Large intestine (tissue), 3 donors: ENCODE measurements around the gene RBM17. TPM values are rescaled to one million over a fixed set of nuclear protein-coding genes. Genes with fewer than 3 reads are reported as not detected.

ENCODE experiments used
- DNase-seq, 2 donors: peaks; one replicate each; pipeline versions ENCODE4 v3.0.0 to v3.0.0-alpha.2; 2013
- H3K27ac ChIP-seq: one replicate; pipeline ENCODE4 v1.5.1; 2013; ENCODE audit warnings: low read length
- H3K27me3 ChIP-seq: 2 replicates; pipeline ENCODE4 v1.6.1; 2013; ENCODE audit warnings: low read length; ENCODE audit not compliant: control insufficient read depth, insufficient read depth
- H3K36me3 ChIP-seq: 2 replicates; pipeline ENCODE4 v1.6.1; 2013; ENCODE audit warnings: low read length; ENCODE audit not compliant: control insufficient read depth, insufficient read depth
- H3K4me1 ChIP-seq: one replicate; pipeline ENCODE4 v1.6.1; 2013; ENCODE audit warnings: low read length; ENCODE audit not compliant: control insufficient read depth, insufficient read depth
- H3K4me3 ChIP-seq: one replicate; pipeline ENCODE4 v1.5.1; 2013; ENCODE audit warnings: low read length
- H3K9me3 ChIP-seq: one replicate; pipeline ENCODE4 v1.6.1; 2013; ENCODE audit warnings: mild to moderate bottlenecking, low read depth, low read length, moderate library complexity; ENCODE audit not compliant: control insufficient read depth
- WGBS: methylation state at CpG from one replicate; pipeline ENCODE4 v1.1.5; 2013; ENCODE audit warnings: low lambda C conversion rate; ENCODE audit not compliant: insufficient coverage; 5-methylcytosine and 5-hydroxymethylcytosine counted together
- polyA plus RNA-seq: library from polyadenylated mRNA; unstranded; fragments of 120-200 nt; gene quantifications from one replicate; pipeline ENCODE4 v1.2.1, GENCODE V29; 2013

Gene RBM17
- polyA plus RNA-seq, 1 donor = 125 TPM

DNA sequence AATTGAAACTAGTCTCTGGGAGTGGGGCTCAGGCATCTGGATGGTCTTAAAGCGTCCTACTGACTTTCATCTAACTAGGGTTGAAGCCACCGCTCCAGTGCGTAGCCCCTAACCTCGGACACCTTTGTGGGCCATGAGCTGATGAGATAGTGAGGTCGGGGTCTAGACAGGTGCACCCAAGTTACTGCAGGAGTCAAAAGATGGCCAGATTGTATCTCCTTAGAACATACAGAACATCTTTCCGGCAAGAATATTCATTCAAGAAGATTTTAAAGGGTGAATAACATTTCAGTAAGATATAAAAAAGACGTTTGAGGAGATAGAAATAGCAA, 20.6 kb downstream of the RBM17 start:
- DNase-seq = no peak
- H3K9me3 ChIP-seq = no peaks in the 10 kb centered on the region
- H3K27ac ChIP-seq = no peak overlapping the region
- H3K36me3 ChIP-seq = peaks cover 79% of the 10 kb centered on the region
- 83% methylated on average over 1 of the region's 7 CpGs for WGBS
- no peaks in the 10 kb centered on the region for H3K4me1 ChIP-seq
- no peak overlapping the region for H3K4me3 ChIP-seq
- no peaks in the 10 kb centered on the region for H3K27me3 ChIP-seq

DNA sequence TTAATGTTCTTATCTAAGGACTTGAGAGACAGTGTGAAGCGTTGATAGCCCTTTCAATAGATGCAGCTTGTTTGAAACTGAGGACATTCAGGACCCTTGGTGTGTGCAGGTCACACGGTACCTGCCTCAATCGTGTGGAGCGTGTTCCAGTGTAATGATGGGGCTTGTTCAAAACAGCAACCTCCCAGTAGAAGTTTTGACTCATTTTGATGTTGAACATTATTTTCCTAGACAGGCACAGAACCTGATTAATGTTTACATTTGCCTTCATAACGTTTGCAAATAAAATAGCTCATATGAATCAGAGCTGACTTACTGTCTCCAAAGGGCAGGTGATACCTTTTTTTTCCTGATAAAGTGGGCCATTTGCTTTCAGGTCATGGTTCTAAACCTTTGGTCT, 21.3 kb downstream of the RBM17 start:
- no peak overlapping the region for H3K27ac ChIP-seq
- H3K36me3 ChIP-seq = peaks cover 82% of the 10 kb centered on the region
- no peaks in the 10 kb centered on the region for H3K27me3 ChIP-seq
- H3K4me3 ChIP-seq = no peak overlapping the region
- no peak for DNase-seq
- no peaks in the 10 kb centered on the region for H3K4me1 ChIP-seq
- 83% methylated on average over 1 of the region's 5 CpGs for WGBS
- no peaks in the 10 kb centered on the region for H3K9me3 ChIP-seq

DNA sequence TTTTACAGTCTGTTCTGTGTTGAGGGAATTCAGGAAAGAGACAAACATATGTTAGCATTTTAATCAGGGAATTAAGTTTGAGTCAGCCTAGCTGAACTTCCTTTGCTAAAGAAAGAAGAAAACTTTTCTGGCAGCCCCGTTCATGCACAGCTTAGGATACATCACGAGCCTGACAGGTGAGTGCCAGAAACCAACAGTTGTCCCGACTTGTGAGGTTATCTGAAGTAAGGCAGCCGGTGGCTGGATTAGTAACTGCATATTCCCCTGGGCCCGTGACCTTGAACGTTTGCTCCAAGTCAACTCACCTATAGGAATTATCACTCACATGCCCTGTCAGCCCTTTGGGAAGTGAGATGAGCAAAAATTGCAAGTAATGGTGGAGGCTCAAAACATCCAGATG, 24.1 kb downstream of the RBM17 start:
- H3K4me3 ChIP-seq = no peak overlapping the region
- H3K9me3 ChIP-seq = no peaks in the 10 kb centered on the region
- H3K27me3 ChIP-seq = no peaks in the 10 kb centered on the region
- H3K27ac ChIP-seq = no peak overlapping the region
- DNase-seq = no peak
- 100% methylated on average over 1 of the region's 6 CpGs for WGBS
- H3K36me3 ChIP-seq = peaks cover 75% of the 10 kb centered on the region
- no peaks in the 10 kb centered on the region for H3K4me1 ChIP-seq

DNA sequence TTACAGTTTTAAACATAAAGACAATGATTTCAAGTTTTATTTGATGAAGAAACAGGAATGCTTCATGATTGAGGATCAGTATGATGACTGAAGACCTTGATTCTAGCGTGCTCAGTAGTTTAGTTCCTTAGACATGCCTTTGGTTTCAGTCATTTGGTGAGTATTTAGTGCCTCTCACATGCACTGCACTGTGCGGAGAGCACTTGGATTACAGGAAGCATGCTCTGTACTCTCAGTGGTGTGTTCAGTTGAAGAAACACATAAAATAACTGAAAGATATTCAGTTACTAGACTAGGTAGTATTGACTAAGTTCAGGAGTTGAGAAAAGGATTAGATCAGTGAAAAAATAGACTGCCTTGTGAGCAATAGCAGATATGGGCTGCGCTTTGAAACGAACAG, 25.5 kb downstream of the RBM17 start:
- Histone ChIP-seq H3K4me1 (no peaks in the 10 kb centered on the region), H3K9me3 (no peaks in the 10 kb centered on the region), H3K36me3 (peaks cover 64% of the 10 kb centered on the region), H3K4me3 (no peak overlapping the region), H3K27ac (no peak overlapping the region), H3K27me3 (no peaks in the 10 kb centered on the region)
- DNase-seq = no peak
- WGBS = 100% methylated on average over 2 of the region's 4 CpGs

DNA sequence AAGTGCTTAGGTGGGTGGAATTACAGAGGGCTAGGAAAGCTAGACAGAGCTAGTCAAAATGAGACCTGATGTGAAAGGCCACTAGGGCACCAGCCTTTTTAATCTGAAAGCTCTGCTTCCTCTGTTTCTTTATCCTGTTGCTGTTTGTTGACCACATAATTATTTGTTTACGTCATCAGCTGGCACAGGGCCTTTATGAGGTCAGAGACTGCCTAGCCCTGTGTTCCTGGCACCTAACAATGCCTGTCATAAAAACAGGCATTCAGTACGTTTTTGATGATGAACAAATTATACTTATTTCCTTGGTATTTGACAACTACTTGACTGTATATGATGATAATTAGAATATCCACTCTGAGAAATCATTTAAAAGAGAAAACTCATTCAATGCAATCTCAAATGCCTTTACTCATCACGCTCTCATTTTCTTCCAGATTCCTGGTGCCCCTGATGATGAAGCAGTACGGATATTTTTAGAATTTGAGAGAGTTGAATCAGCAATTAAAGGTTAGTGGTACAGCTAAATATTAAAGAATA, 26.0 kb downstream of the RBM17 start:
- no peak for DNase-seq
- H3K36me3 ChIP-seq = peaks cover 59% of the 10 kb centered on the region
- H3K27ac ChIP-seq = no peak overlapping the region

DNA sequence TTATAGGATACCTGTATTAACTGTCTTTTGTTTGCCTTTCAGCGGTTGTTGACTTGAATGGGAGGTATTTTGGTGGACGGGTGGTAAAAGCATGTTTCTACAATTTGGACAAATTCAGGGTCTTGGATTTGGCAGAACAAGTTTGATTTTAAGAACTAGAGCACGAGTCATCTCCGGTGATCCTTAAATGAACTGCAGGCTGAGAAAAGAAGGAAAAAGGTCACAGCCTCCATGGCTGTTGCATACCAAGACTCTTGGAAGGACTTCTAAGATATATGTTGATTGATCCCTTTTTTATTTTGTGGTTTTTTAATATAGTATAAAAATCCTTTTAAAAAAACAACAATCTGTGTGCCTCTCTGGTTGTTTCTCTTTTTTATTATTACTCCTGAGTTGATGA, 26.6 kb downstream of the RBM17 start:
- H3K4me1 ChIP-seq = no peaks in the 10 kb centered on the region
- no peaks in the 10 kb centered on the region for H3K27me3 ChIP-seq
- no peak for DNase-seq
- no peaks in the 10 kb centered on the region for H3K9me3 ChIP-seq
- no peak overlapping the region for H3K4me3 ChIP-seq
- no CpG with 5 or more reads among the region's 4 CpGs for WGBS
- H3K36me3 ChIP-seq = peaks cover 53% of the 10 kb centered on the region
- H3K27ac ChIP-seq = no peak overlapping the region

More for the DNA sequence above, 26.0 kb downstream of the RBM17 start:
- Histone ChIP-seq H3K4me1 (no peaks in the 10 kb centered on the region), H3K27me3 (no peaks in the 10 kb centered on the region), H3K4me3 (no peak overlapping the region), H3K9me3 (no peaks in the 10 kb centered on the region)
- 100% methylated on average over 2 of the region's 4 CpGs for WGBS

DNA sequence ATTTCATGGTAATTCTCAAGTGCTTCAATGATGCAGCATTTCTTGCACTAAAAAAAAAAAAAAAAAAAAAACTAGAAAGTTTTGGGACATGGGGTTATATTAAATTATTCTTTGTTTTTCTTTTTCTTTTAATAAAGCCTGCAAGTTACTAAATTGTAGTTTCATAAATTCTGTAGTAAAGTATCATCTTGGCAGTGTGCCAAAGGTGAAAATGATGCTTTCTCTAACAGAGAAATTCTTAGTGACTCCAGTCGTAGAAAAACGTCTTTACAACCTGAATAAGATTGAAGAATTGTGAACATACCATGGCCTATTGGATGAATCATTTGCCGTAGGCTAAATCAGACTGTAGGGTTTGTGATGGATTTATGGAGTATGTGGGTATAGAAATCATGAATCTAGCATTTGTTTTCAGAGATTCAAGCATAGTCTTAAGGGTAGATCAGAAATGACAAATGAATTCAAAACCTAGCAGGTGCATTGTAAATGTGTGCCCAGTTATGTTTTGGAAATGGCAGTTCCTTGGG, 27.1 kb downstream of the RBM17 start:
- DNase-seq = no peak
- H3K27ac ChIP-seq = no peak overlapping the region
- whole genome bisulfite sequencing = no CpG with 5 or more reads among the region's 3 CpGs
- no peaks in the 10 kb centered on the region for H3K9me3 ChIP-seq
- peaks cover 48% of the 10 kb centered on the region for H3K36me3 ChIP-seq
- H3K27me3 ChIP-seq = no peaks in the 10 kb centered on the region
- no peaks in the 10 kb centered on the region for H3K4me1 ChIP-seq
- H3K4me3 ChIP-seq = no peak overlapping the region

DNA sequence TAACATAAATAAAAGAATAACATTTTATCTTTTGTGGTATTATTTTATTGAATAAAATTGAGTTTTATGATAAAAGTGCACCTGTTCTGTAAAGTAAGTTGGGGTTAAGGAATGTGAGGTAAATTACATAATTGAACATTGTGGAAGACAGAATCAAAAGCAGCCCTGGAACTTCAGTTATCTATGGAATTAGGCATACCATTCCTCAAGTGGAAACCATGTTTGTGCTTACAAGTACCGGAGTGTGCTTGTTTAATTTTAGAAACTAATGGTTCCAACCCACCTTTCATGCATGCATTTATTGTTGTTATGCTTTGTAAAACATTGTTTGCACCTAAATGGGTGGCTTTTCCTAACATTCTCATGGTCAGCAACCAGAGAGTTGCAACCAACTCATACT, 28.0 kb downstream of the RBM17 start:
- no peaks in the 10 kb centered on the region for H3K9me3 ChIP-seq
- no CpG with 5 or more reads among the region's 1 CpG for WGBS
- no peaks in the 10 kb centered on the region for H3K27me3 ChIP-seq
- no peak overlapping the region for H3K27ac ChIP-seq
- no peak overlapping the region for H3K4me3 ChIP-seq
- peaks cover 41% of the 10 kb centered on the region for H3K36me3 ChIP-seq
- H3K4me1 ChIP-seq = no peaks in the 10 kb centered on the region
- no peak for DNase-seq

DNA sequence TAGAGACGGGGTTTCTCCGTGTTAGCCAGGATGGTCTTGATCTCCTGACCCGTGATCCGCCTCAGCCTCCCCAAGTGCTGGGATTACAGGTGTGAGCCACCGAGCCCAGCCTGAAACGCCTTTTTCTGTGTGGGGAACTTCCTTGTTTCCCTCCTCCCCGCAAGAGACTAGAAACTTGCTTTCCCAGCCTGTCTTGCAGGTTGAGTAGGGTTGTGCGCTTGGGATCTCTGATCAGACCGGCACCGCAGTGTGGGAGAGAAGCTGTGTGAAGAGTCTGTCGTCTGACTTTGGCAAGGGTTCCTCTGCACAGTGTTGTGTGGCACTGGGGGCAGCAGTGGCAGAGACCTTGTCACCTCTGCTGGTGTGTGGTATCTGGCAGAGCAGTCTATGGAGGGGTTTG, 28.9 kb downstream of the RBM17 start:
- no peaks in the 10 kb centered on the region for H3K4me1 ChIP-seq
- H3K4me3 ChIP-seq = no peak overlapping the region
- no peak for DNase-seq
- H3K9me3 ChIP-seq = no peaks in the 10 kb centered on the region
- no peaks in the 10 kb centered on the region for H3K27me3 ChIP-seq
- no CpG with 5 or more reads among the region's 11 CpGs for WGBS
- H3K36me3 ChIP-seq = peaks cover 32% of the 10 kb centered on the region
- no peak overlapping the region for H3K27ac ChIP-seq

DNA sequence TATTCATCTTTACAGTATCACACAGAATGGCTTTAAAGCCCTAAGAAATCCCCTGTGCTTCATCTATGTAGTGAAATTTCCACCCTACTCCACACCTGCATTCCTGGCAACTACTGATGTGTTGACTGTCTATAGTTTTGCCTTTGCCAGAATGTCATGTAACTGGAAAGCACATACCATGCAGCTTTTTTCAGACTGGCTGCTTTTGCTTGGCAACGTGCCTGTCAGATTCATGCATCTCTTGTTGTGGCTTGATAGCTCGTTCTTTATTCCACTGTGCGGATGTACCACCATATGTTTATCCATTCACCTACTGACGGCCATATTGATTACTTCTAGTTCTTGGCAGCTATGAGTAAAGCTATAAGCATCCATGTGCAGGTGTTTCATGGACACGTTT, 30.6 kb downstream of the RBM17 start:
- Histone ChIP-seq H3K27ac (no peak overlapping the region), H3K36me3 (peaks cover 16% of the 10 kb centered on the region), H3K4me3 (no peak overlapping the region), H3K27me3 (no peaks in the 10 kb centered on the region), H3K9me3 (no peaks in the 10 kb centered on the region), H3K4me1 (no peaks in the 10 kb centered on the region)
- no peak for DNase-seq
- no CpG with 5 or more reads among the region's 5 CpGs for WGBS

DNA sequence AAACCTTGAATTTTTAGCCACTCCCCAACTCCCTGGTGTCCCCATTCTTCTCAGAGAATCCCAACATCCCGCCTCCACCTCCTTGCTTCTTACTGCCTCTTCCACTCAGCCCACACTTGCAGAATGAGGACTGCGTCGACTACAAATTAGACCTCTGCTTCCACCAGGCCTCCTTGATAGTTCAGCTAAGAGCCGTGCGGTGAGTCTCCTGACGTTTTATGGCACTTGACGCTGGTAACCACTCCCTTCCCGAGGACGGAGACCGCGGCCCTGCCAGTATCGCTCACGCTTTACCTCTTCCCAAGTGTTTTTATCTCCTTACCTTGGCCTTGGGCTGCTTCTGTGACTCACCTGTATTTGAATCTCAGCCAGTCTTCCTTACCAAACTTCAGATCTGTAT, 31.1 kb downstream of the RBM17 start:
- no CpG with 5 or more reads among the region's 13 CpGs for WGBS
- peak; percentile 76 to 87 for DNase-seq

More for the DNA sequence above, 31.1 kb downstream of the RBM17 start:
- Histone ChIP-seq H3K9me3 (no peaks in the 10 kb centered on the region), H3K4me3 (no peak overlapping the region), H3K36me3 (peaks cover 11% of the 10 kb centered on the region), H3K4me1 (no peaks in the 10 kb centered on the region), H3K27me3 (no peaks in the 10 kb centered on the region), H3K27ac (no peak overlapping the region)
